Esophagus muscularis mucosa (tissue), 4 donors: ENCODE results near the gene TMPRSS9. TPM values are rescaled to one million over a fixed set of nuclear protein-coding genes. Genes with fewer than 3 reads are reported as not detected.

Source experiments
- DNase-seq: peaks from one replicate; pipeline ENCODE4 v3.0.0-alpha.2; 2017; ENCODE audit errors: extremely low spot score
- H3K27ac ChIP-seq, 4 donors: fragments of 200-600 bp; sonication (generic); replicated peaks in 1 of 4; 1 replicate in 3 of 4; 2 replicates in 1 of 4; pipeline ENCODE4 v1.5.1; 2016 to 2019; ENCODE audit warnings: mild to moderate bottlenecking in 1 of 4
- H3K27me3 ChIP-seq, 4 donors: fragments of 200-600 bp; sonication (generic); one replicate each; pipeline versions ENCODE4 v1.5.1 to v1.6.0; 2016 to 2019
- H3K36me3 ChIP-seq, 4 donors: fragments of 200-600 bp; sonication (generic); one replicate each; pipeline ENCODE4 v1.5.1; 2016 to 2019
- H3K4me1 ChIP-seq, 4 donors: fragments of 200-600 bp; sonication (generic); one replicate each; pipeline ENCODE4 v1.5.1; 2016 to 2019
- H3K4me3 ChIP-seq, 4 donors: fragments of 200-600 bp; sonication (generic); 1 replicate in 2 of 4; 2 replicates in 2 of 4; pipeline ENCODE4 v1.5.1; 2016 to 2019; ENCODE audit warnings: mild to moderate bottlenecking in 4 of 4, moderate library complexity in 1 of 4
- H3K9me3 ChIP-seq, 4 donors: fragments of 200-600 bp; sonication (generic); 1 replicate in 3 of 4; 2 replicates in 1 of 4; pipeline ENCODE4 v1.5.1; 2016 to 2019
- CTCF ChIP-seq, 3 experiments: fragments of 200-600 bp in 2 of 3; fragments of 450-650 bp in 1 of 3; sonication (generic) in 2 of 3; IDR thresholded peaks; one replicate each; pipeline ENCODE4 v1.5.1; 2017 to 2019; ENCODE audit warnings: antibody characterized with exemption in 3 of 3, mild to moderate bottlenecking in 2 of 3, moderate library complexity in 1 of 3
- EP300 ChIP-seq: sonication (generic); formaldehyde crosslinking; IDR thresholded peaks from one replicate; pipeline ENCODE4 v1.6.1; 2017; ENCODE audit warnings: antibody characterized with exemption
- POLR2A ChIP-seq: fragments of 450-650 bp; IDR thresholded peaks from one replicate; pipeline ENCODE4 v1.6.1; 2017; ENCODE audit warnings: antibody characterized with exemption, moderate library complexity, mild to moderate bottlenecking, low read depth
- POLR2AphosphoS5 ChIP-seq, 2 donors: sonication (generic); formaldehyde crosslinking; IDR thresholded peaks; one replicate each; pipeline ENCODE4 v1.6.1; 2017; ENCODE audit warnings: antibody characterized with exemption in 2 of 2
- WGBS: methylation state at CpG from one replicate; pipeline ENCODE4 v1.1.5; 2018; 5-methylcytosine and 5-hydroxymethylcytosine counted together
- intact Hi-C: fragments of 100-400 bp; cut with DNase I; formaldehyde crosslinking; loops from one replicate; pipeline ENCODE4 v1.15.1; 2023
- total RNA-seq, 4 donors: library from RNA; depleted of rRNA; stranded (reverse); fragments of >200 nt; gene quantifications; one replicate each; pipeline versions ENCODE4 v1.1.0 to v1.2.1, GENCODE V29; 2016

The TMPRSS9 gene
- total RNA-seq, 4 donors from 2014 or later, result 0.17 TPM; not detected in 3

GRCh38 chr19:2361246-2362045 is 1.4 kb downstream of the TMPRSS9 start:
- Histone ChIP-seq H3K27me3 (peaks cover 3 to 65% (median 24%) of the 10 kb centered on the region in 4 donors), H3K36me3 (no peaks in the 10 kb centered on the region), H3K4me1 (peaks cover 0 to 15% (median 6%) of the 10 kb centered on the region in 4 donors), H3K4me3 (no peak overlapping the region), H3K27ac (no peak overlapping the region), H3K9me3 (no peaks in the 10 kb centered on the region)
- no peak for TF ChIP-seq POLR2AphosphoS5 (IDR thresholded peaks at IDR 0.05)
- no peak for TF ChIP-seq POLR2A
- no peak for TF ChIP-seq EP300
- no peak for TF ChIP-seq CTCF (IDR thresholded peaks at IDR 0.05)
- intact Hi-C loops, result no loop called here
- WGBS, result 14% methylated on average over 4 of the region's 24 CpGs
- DNase-seq, result no peak

GRCh38 chr19:2362046-2362969 is 2.2 kb downstream of the TMPRSS9 start:
- WGBS, result 88% methylated on average over 11 of the region's 11 CpGs
- TF ChIP-seq POLR2A (no peak), POLR2AphosphoS5 (IDR thresholded peaks at IDR 0.05) (no peak), CTCF (IDR thresholded peaks at IDR 0.05) (no peak), EP300 (no peak)
- intact Hi-C loops, result no loop called here
- DNase-seq, result no peak
- Histone ChIP-seq H3K9me3 (no peaks in the 10 kb centered on the region), H3K27ac (no peak overlapping the region), H3K4me3 (no peak overlapping the region), H3K4me1 (peaks cover 0 to 15% (median 6%) of the 10 kb centered on the region in 4 donors), H3K36me3 (no peaks in the 10 kb centered on the region), H3K27me3 (peaks cover 3 to 65% (median 24%) of the 10 kb centered on the region in 4 donors)

- DNase-seq, result no peak
- Histone ChIP-seq H3K27me3 (peaks cover 3 to 65% (median 24%) of the 10 kb centered on the region in 4 donors), H3K4me3 (no peak overlapping the region), H3K36me3 (no peaks in the 10 kb centered on the region), H3K27ac (no peak overlapping the region), H3K9me3 (no peaks in the 10 kb centered on the region), H3K4me1 (peaks cover 0 to 15% (median 6%) of the 10 kb centered on the region in 4 donors)
- WGBS, result 72% methylated on average over 13 of the region's 15 CpGs
- intact Hi-C loops, result no loop called here
- no peak for TF ChIP-seq CTCF (IDR thresholded peaks at IDR 0.05)
- no peak for TF ChIP-seq EP300
- no peak for TF ChIP-seq POLR2A
- TF ChIP-seq POLR2AphosphoS5 (IDR thresholded peaks at IDR 0.05), result no peak
Observed at GRCh38 chr19:2362970-2363300, 2.9 kb downstream of the TMPRSS9 start.

- DNase-seq, result no peak
- Histone ChIP-seq H3K27ac (no peak overlapping the region), H3K9me3 (no peaks in the 10 kb centered on the region), H3K4me3 (no peak overlapping the region), H3K36me3 (no peaks in the 10 kb centered on the region), H3K4me1 (peaks cover 0 to 15% (median 6%) of the 10 kb centered on the region in 4 donors), H3K27me3 (peaks cover 3 to 65% (median 24%) of the 10 kb centered on the region in 4 donors)
- intact Hi-C loops, result no loop called here
- WGBS, result 69% methylated on average over 12 of the region's 17 CpGs
- TF ChIP-seq POLR2AphosphoS5 (IDR thresholded peaks at IDR 0.05) (no peak), EP300 (no peak), CTCF (IDR thresholded peaks at IDR 0.05) (no peak), POLR2A (no peak)
Observed at GRCh38 chr19:2363419-2363818, 3.4 kb downstream of the TMPRSS9 start.
